ENCODE measurements around the gene MCF2L2. TPM values are rescaled to one million over a fixed set of nuclear protein-coding genes. Genes with fewer than 3 reads are reported as not detected.

MCF2L2 gene
- total and polyA plus RNA-seq, 2 donors (not counting 1 experiment from before 2014, with no cell fraction given) = 0.03 to 1.6 TPM

DNA sequence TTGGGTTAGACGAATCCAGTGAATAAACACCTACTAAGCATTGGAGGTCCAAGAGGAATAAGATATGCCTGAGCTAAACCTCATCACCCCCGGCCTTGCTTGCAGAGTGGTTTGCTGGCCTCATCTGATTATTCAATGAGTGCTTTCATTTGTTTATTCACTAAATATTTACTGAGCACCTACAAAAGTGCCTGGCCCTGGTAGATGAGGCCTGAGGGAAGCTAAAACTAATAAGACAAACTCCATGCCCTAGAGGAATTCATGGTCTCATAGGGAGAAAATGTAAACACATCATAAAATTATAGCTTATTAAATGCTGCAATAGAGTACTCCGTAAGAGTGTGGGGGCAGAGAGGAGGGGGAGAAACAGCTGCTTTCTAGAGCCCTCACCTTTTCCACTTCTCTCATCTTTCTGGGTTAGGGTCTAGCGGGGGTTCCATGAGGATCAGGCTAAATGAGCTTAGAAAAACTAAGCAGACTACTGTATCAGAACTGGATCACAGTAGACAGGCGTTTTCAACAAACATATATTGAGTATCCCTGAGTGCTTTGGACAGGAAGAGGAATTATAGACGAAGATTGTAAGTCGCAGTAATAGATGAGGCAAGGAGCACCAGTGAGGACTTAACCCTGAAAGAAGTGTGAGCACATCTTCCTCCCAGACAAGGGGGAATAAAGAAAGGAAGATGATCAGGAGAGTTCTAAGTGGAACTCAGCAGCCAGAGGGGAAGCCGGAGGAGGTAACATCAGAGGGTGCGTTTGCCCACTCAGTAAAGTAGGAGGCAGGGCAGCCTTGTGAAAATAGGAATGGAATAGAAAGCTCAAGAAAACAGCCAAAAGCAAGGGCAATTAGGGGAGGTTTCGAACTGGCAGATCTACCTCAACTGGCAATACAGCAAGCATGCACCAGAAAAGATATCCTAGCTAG, 234.4 kb downstream of the MCF2L2 start:
- POLR2A ChIA-PET = no interaction called here
- Histone ChIP-seq H3K4me1 (ENCODE audit: control insufficient read depth in 2 of 2, insufficient read depth in 2 of 2, low read length in 2 of 2) (no peaks in the 10 kb centered on the region), H3K79me2 (ENCODE audit: control insufficient read depth, insufficient read depth, low read length) (no peaks in the 10 kb centered on the region), H3K36me3 (replicated peaks in 1 of 2; ENCODE audit: control extremely low read depth in 1 of 2, control insufficient read depth in 1 of 2, extremely low read depth in 1 of 2, insufficient read depth in 2 of 2, low read length in 1 of 2) (no peaks in the 10 kb centered on the region), H4K20me1 (ENCODE audit: control insufficient read depth, insufficient read depth, low read length, poor library complexity, severe bottlenecking) (no peaks in the 10 kb centered on the region), H3K27ac (ENCODE audit: low read length in 2 of 2) (no peak overlapping the region), H3K4me2 (replicated peaks; ENCODE audit: low read depth, low read length, poor library complexity, severe bottlenecking) (no peak overlapping the region), H3K27me3 (replicated peaks in 1 of 4; ENCODE audit: control extremely low read depth in 1 of 4, control insufficient read depth in 3 of 4, insufficient read depth in 4 of 4, low read length in 3 of 4) (peaks cover 0 to 42% (median 10%) of the 10 kb centered on the region in 4 experiments), H3K4me3 (ENCODE audit: control extremely low read depth in 1 of 5, extremely low read depth in 1 of 5, insufficient read depth in 1 of 5, low read depth in 2 of 5, low read length in 4 of 5) (no peak overlapping the region), H2AFZ (ENCODE audit: insufficient read depth, low read depth, low read length, poor library complexity, severe bottlenecking) (no peak overlapping the region), H3K9ac (ENCODE audit: low read length) (no peak overlapping the region), H3K9me3 (ENCODE audit: control extremely low read depth in 1 of 3, control insufficient read depth in 2 of 3, insufficient read depth in 1 of 3, low read length in 2 of 3) (no peaks in the 10 kb centered on the region)
- Mint-ChIP-seq H3K4me3 (no peak overlapping the region), H3K4me1 (no peaks in the 10 kb centered on the region), H3K27me3 (peaks cover 64% of the 10 kb centered on the region), H3K9me3 (ENCODE audit: insufficient read depth) (no peaks in the 10 kb centered on the region), H3K27ac (no peak overlapping the region)
- 100% methylated on average over 2 of the region's 10 CpGs for WGBS (ENCODE audit: insufficient coverage)
- DNase-seq (no peak), ATAC-seq (ENCODE audit: low read depth) (no peak)
- TF ChIP-seq, protein P1, sequence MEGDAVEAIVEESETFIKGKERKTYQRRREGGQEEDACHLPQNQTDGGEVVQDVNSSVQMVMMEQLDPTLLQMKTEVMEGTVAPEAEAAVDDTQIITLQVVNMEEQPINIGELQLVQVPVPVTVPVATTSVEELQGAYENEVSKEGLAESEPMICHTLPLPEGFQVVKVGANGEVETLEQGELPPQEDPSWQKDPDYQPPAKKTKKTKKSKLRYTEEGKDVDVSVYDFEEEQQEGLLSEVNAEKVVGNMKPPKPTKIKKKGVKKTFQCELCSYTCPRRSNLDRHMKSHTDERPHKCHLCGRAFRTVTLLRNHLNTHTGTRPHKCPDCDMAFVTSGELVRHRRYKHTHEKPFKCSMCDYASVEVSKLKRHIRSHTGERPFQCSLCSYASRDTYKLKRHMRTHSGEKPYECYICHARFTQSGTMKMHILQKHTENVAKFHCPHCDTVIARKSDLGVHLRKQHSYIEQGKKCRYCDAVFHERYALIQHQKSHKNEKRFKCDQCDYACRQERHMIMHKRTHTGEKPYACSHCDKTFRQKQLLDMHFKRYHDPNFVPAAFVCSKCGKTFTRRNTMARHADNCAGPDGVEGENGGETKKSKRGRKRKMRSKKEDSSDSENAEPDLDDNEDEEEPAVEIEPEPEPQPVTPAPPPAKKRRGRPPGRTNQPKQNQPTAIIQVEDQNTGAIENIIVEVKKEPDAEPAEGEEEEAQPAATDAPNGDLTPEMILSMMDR (IDR thresholded peaks at IDR 0.05) = no peak
- no peak for TF ChIP-seq EZH2 (IDR thresholded peaks at IDR 0.05; ENCODE audit: borderline replicate concordance, insufficient read depth, low read depth, low read length, poor library complexity, severe bottlenecking)
- CTCF ChIA-PET = interaction anchor here (1.2 to 1.3 kb wide), 3 partner anchors 9 to 71 kb away, joined by 3 to 8 read pairs (median 4); no protein-coding TSS in a partner anchor
- intact Hi-C loops (cut with micrococcal nuclease) = no loop called here

Measured in B cell (primary cell).